Small intestine (tissue), 7 donors: ENCODE data around the gene SIGLEC1. TPM values are rescaled to one million over a fixed set of nuclear protein-coding genes. Genes with fewer than 3 reads are reported as not detected.
A peak's percentile ranks its signal among the peaks of the same experiment; 100 is the strongest.

Experiments
- DNase-seq, 2 donors: peaks; one replicate each; pipeline versions ENCODE4 v3.0.0 to v3.0.0-alpha.2; 2013
- FAIRE-seq: peaks from 2 replicates; lab custom pipeline; 2012; peaks lifted over from hg19 to GRCh38; lab: Jason Lieb, UNC
- H3K27ac ChIP-seq, 3 donors: one replicate each; pipeline ENCODE4 v1.5.1; 2013; ENCODE audit warnings: low read length in 2 of 3, mild to moderate bottlenecking in 2 of 3, control low read depth in 1 of 3, inconsistent platforms in 1 of 3, low read depth in 1 of 3, moderate library complexity in 1 of 3
- H3K27me3 ChIP-seq, 3 donors: one replicate each; pipeline ENCODE4 v1.6.1; 2013; ENCODE audit warnings: low read length in 3 of 3, inconsistent platforms in 1 of 3; ENCODE audit not compliant: control insufficient read depth in 3 of 3, insufficient read depth in 3 of 3
- H3K36me3 ChIP-seq, 3 donors: one replicate each; pipeline ENCODE4 v1.6.1; 2013; ENCODE audit warnings: low read length in 3 of 3, inconsistent platforms in 1 of 3, low read depth in 1 of 3, mild to moderate bottlenecking in 1 of 3, moderate library complexity in 1 of 3; ENCODE audit not compliant: control insufficient read depth in 3 of 3, insufficient read depth in 2 of 3
- H3K4me1 ChIP-seq, 3 donors: one replicate each; pipeline ENCODE4 v1.6.1; 2013; ENCODE audit warnings: low read length in 2 of 3, inconsistent platforms in 1 of 3, low read depth in 1 of 3, mild to moderate bottlenecking in 1 of 3, moderate library complexity in 1 of 3; ENCODE audit not compliant: control insufficient read depth in 3 of 3, insufficient read depth in 2 of 3
- H3K4me3 ChIP-seq, 3 donors: one replicate each; pipeline ENCODE4 v1.5.1; 2013; ENCODE audit warnings: low read length in 3 of 3, control low read depth in 1 of 3, inconsistent platforms in 1 of 3, low read depth in 1 of 3, mild to moderate bottlenecking in 1 of 3, moderate library complexity in 1 of 3
- H3K9me3 ChIP-seq, 2 donors: one replicate each; pipeline ENCODE4 v1.6.1; 2013; ENCODE audit warnings: low read depth in 1 of 2, low read length in 1 of 2; ENCODE audit not compliant: control insufficient read depth in 2 of 2, insufficient read depth in 1 of 2
- WGBS, 3 donors: extraction: QIAGEN DNeasy Blood & Tissue Kit; methylation state at CpG; one replicate each; pipeline ENCODE4 v1.1.7; 2013; 5-methylcytosine and 5-hydroxymethylcytosine counted together
- polyA plus RNA-seq, 4 donors: library from polyadenylated mRNA; stranded (reverse) in 3 of 4; unstranded in 1 of 4; fragments of 200-250 nt in 3 of 4; fragments of 120-200 nt in 1 of 4; gene quantifications; one replicate each; pipeline versions ENCODE4 v1.2.1 to v1.2.3, GENCODE V29; 2013
- donor health status: healthy with polysubstance abuse.
- donor health status: control.
- donor health status: control.
- donor health status: Bipolar disorder and iron deficiency.
- donor health status: healthy.

SIGLEC1 gene
- polyA plus RNA-seq, 4 donors: 0.22 to 6.3 (median 2.3) TPM

GRCh38 chr20:3716195-3716834 is 3.9 kb upstream of the SIGLEC1 start:
- no peaks in the 10 kb centered on the region for H3K9me3 ChIP-seq
- H3K4me1 ChIP-seq: no peaks in the 10 kb centered on the region
- H3K4me3 ChIP-seq: no peak overlapping the region
- no peak overlapping the region for H3K27ac ChIP-seq
- peaks cover 0 to 4% (median 0%) of the 10 kb centered on the region in 3 donors for H3K27me3 ChIP-seq
- 56 to 66% (median 60%) methylated on average over 4 of the region's 4 CpGs for whole genome bisulfite sequencing, 3 donors
- DNase-seq (peak; percentile 31 to 57), FAIRE-seq (no peak)
- H3K36me3 ChIP-seq: no peaks in the 10 kb centered on the region

- Histone ChIP-seq H3K36me3 (no peaks in the 10 kb centered on the region), H3K27ac (no peak overlapping the region), H3K4me1 (peaks cover 0 to 6% (median 0%) of the 10 kb centered on the region in 3 donors), H3K4me3 (no peak overlapping the region), H3K27me3 (peaks cover 0 to 3% (median 0%) of the 10 kb centered on the region in 3 donors), H3K9me3 (no peaks in the 10 kb centered on the region)
- DNase-seq (no peak), FAIRE-seq (no peak)
- 79 to 82% (median 81%) methylated on average over 4 of the region's 4 CpGs for WGBS, 3 donors
Observed at GRCh38 chr20:3714092-3714491, 1.7 kb upstream of the SIGLEC1 start.

GRCh38 chr20:3711484-3711941 is 887 bp downstream of the SIGLEC1 start:
- FAIRE-seq: no peak

GRCh38 chr20:3710703-3711483 is 1.5 kb downstream of the SIGLEC1 start:
- H3K36me3 ChIP-seq: no peaks in the 10 kb centered on the region
- H3K27me3 ChIP-seq: peaks cover 0 to 4% (median 0%) of the 10 kb centered on the region in 3 donors
- 27 to 33% (median 28%) methylated on average over 18 of the region's 18 CpGs for WGBS, 3 donors
- H3K4me1 ChIP-seq: peaks cover 0 to 6% (median 0%) of the 10 kb centered on the region in 3 donors
- no peaks in the 10 kb centered on the region for H3K9me3 ChIP-seq
- no peak overlapping the region for H3K4me3 ChIP-seq
- FAIRE-seq (no peak), DNase-seq (peak; percentile 31 to 67)
- H3K27ac ChIP-seq: no peak overlapping the region

More at GRCh38 chr20:3711484-3711941, 887 bp downstream of the SIGLEC1 start:
- 74 to 82% (median 81%) methylated on average over 4 of the region's 4 CpGs for WGBS, 3 donors
- Histone ChIP-seq H3K4me1 (peaks cover 0 to 6% (median 0%) of the 10 kb centered on the region in 3 donors), H3K4me3 (no peak overlapping the region), H3K36me3 (no peaks in the 10 kb centered on the region), H3K27me3 (peaks cover 0 to 3% (median 0%) of the 10 kb centered on the region in 3 donors), H3K27ac (no peak overlapping the region), H3K9me3 (no peaks in the 10 kb centered on the region)
- DNase-seq: no peak

- Histone ChIP-seq H3K27me3 (peaks cover 0 to 4% (median 0%) of the 10 kb centered on the region in 3 donors), H3K9me3 (no peaks in the 10 kb centered on the region), H3K27ac (no peak overlapping the region), H3K4me1 (peaks cover 0 to 6% (median 0%) of the 10 kb centered on the region in 3 donors), H3K36me3 (no peaks in the 10 kb centered on the region), H3K4me3 (no peak overlapping the region)
- 42 to 61% (median 53%) methylated on average over 5 to 6 of the region's 6 CpGs for WGBS, 3 donors
- DNase-seq: no peak
- no peak for FAIRE-seq
Observed at GRCh38 chr20:3710011-3710466, 2.4 kb downstream of the SIGLEC1 start.

GRCh38 chr20:3707508-3707899 is 4.9 kb downstream of the SIGLEC1 start:
- Histone ChIP-seq H3K27me3 (peaks cover 0 to 4% (median 0%) of the 10 kb centered on the region in 3 donors), H3K4me1 (peaks cover 0 to 6% (median 0%) of the 10 kb centered on the region in 3 donors), H3K4me3 (no peak overlapping the region), H3K9me3 (no peaks in the 10 kb centered on the region), H3K27ac (no peak overlapping the region), H3K36me3 (no peaks in the 10 kb centered on the region)
- 87 to 94% (median 89%) methylated on average over 3 of the region's 3 CpGs for WGBS, 3 donors
- no peak for DNase-seq
- no peak for FAIRE-seq

GRCh38 chr20:3706774-3707507 is 5.5 kb downstream of the SIGLEC1 start:
- 65 to 77% (median 71%) methylated on average over 10 of the region's 10 CpGs for WGBS, 3 donors

More at GRCh38 chr20:3706774-3707507, 5.5 kb downstream of the SIGLEC1 start:
- Histone ChIP-seq H3K9me3 (no peaks in the 10 kb centered on the region), H3K27ac (no peak overlapping the region), H3K4me1 (peaks cover 0 to 6% (median 0%) of the 10 kb centered on the region in 3 donors), H3K36me3 (no peaks in the 10 kb centered on the region), H3K27me3 (peaks cover 0 to 4% (median 0%) of the 10 kb centered on the region in 3 donors), H3K4me3 (no peak overlapping the region)
- DNase-seq (no peak), FAIRE-seq (no peak)
